ENCODE measurements around the gene SLC6A19. TPM values are rescaled to one million over a fixed set of nuclear protein-coding genes. Genes with fewer than 3 reads are reported as not detected.

Gene SLC6A19
- total and polyA plus RNA-seq, 4 donors: 0.17 to 4.9 (median 0.91) TPM

DNA sequence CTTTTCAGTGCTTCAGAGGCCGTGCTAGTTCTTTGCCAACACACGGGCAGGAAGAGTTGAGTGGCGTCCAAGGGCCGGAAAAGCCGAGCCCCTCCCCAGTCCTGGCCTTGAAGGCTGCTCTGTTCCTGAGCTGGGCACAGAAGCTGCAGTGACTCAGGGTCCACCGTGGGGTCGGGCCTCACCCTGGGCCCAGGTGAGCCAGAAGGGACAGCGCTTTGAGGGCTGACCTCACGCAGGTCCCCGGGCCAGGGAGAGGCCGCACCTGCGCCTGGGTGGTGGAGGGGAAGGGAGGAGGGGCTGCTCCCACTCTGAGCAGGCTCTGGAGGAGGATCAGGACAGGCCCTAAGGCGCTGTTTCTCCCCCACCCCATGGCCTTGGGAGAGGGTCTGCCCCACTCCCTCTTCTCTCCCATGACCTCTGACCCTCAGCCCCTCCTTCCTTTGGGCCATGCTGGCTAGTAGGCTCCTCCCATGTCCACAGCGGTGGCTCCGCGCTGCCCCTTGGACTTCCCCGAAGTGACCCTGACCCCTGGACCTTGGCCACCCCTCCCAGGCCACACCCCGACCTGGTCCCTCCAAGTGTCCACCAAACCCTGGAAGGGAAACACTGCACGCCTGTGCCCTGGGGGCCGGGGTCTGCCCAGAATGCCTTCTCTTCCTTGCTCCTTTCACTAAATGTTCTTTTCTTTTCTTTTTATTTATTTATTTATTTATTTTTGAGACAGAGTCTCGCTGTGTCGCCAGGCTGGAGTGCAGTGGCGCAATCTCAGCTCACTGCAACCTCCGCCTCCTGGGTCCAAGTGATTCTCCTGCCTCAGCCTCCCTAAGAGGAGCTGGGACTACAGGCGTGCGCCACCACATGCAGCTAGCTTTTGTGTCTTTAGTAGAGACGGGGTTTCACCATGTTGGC is 19.7 kb upstream of the SLC6A19 start:
- H3K36me3 ChIP-seq (ENCODE audit: control insufficient read depth in 4 of 4, insufficient read depth in 3 of 4, low read depth in 1 of 4, low read length in 3 of 4): no peaks in the 10 kb centered on the region
- TF ChIP-seq HNF4G (IDR thresholded peaks at IDR 0.05) (peak; percentile 98), GABPA (IDR thresholded peaks at IDR 0.05 in 1 of 2, conservative IDR thresholded peaks at IDR 0.05 in 1 of 2) (no peak), CTCF (IDR thresholded peaks at IDR 0.05; ENCODE audit: low read depth, low read length, missing input control) (no peak), HNF4A (conservative IDR thresholded peaks at IDR 0.05) (peak; percentile 97 to 99), YY1 (IDR thresholded peaks at IDR 0.05) (peak; percentile 56), ATF3 (IDR thresholded peaks at IDR 0.05) (no peak), EGR1 (IDR thresholded peaks at IDR 0.05; ENCODE audit: low read depth in 2 of 2) (peak in 1 of 2 donors; percentile 57), TAF1 (conservative IDR thresholded peaks at IDR 0.05) (no peak), SP1 (IDR thresholded peaks at IDR 0.05) (peak; percentile 87), NR2F2 (IDR thresholded peaks at IDR 0.05) (peak; percentile 93), JUND (IDR thresholded peaks at IDR 0.05) (peak in 1 of 2 donors; percentile 13), FOXA2 (IDR thresholded peaks at IDR 0.05) (no peak), RAD21 (IDR thresholded peaks at IDR 0.05) (peak in 1 of 2 donors; percentile 30), RXRA (IDR thresholded peaks at IDR 0.05) (peak; percentile 91 to 94), FOXA1 (IDR thresholded peaks at IDR 0.05) (peak; percentile 39)
- TF ChIP-seq, protein P1, sequence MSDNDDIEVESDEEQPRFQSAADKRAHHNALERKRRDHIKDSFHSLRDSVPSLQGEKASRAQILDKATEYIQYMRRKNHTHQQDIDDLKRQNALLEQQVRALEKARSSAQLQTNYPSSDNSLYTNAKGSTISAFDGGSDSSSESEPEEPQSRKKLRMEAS (IDR thresholded peaks at IDR 0.05): peak; percentile 88
- TF ChIP-seq, protein P2, sequence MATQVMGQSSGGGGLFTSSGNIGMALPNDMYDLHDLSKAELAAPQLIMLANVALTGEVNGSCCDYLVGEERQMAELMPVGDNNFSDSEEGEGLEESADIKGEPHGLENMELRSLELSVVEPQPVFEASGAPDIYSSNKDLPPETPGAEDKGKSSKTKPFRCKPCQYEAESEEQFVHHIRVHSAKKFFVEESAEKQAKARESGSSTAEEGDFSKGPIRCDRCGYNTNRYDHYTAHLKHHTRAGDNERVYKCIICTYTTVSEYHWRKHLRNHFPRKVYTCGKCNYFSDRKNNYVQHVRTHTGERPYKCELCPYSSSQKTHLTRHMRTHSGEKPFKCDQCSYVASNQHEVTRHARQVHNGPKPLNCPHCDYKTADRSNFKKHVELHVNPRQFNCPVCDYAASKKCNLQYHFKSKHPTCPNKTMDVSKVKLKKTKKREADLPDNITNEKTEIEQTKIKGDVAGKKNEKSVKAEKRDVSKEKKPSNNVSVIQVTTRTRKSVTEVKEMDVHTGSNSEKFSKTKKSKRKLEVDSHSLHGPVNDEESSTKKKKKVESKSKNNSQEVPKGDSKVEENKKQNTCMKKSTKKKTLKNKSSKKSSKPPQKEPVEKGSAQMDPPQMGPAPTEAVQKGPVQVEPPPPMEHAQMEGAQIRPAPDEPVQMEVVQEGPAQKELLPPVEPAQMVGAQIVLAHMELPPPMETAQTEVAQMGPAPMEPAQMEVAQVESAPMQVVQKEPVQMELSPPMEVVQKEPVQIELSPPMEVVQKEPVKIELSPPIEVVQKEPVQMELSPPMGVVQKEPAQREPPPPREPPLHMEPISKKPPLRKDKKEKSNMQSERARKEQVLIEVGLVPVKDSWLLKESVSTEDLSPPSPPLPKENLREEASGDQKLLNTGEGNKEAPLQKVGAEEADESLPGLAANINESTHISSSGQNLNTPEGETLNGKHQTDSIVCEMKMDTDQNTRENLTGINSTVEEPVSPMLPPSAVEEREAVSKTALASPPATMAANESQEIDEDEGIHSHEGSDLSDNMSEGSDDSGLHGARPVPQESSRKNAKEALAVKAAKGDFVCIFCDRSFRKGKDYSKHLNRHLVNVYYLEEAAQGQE (IDR thresholded peaks at IDR 0.05): peak; percentile 24
- TF ChIP-seq, protein P3, sequence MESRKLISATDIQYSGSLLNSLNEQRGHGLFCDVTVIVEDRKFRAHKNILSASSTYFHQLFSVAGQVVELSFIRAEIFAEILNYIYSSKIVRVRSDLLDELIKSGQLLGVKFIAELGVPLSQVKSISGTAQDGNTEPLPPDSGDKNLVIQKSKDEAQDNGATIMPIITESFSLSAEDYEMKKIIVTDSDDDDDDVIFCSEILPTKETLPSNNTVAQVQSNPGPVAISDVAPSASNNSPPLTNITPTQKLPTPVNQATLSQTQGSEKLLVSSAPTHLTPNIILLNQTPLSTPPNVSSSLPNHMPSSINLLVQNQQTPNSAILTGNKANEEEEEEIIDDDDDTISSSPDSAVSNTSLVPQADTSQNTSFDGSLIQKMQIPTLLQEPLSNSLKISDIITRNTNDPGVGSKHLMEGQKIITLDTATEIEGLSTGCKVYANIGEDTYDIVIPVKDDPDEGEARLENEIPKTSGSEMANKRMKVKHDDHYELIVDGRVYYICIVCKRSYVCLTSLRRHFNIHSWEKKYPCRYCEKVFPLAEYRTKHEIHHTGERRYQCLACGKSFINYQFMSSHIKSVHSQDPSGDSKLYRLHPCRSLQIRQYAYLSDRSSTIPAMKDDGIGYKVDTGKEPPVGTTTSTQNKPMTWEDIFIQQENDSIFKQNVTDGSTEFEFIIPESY (IDR thresholded peaks at IDR 0.05): peak; percentile 65
- H3K9ac ChIP-seq (ENCODE audit: low read depth in 1 of 2, low read length in 2 of 2): no peak overlapping the region

More for the DNA sequence above, 19.7 kb upstream of the SLC6A19 start:
- no peaks in the 10 kb centered on the region for H3K9me3 ChIP-seq (ENCODE audit: control insufficient read depth in 4 of 4, low read length in 3 of 4)
- H3K4me3 ChIP-seq (ENCODE audit: low read depth in 1 of 3, low read length in 3 of 3): peak overlapping the region in 1 of 3 donors; percentile 55
- H3K4me1 ChIP-seq (ENCODE audit: control insufficient read depth in 4 of 4, insufficient read depth in 4 of 4, low read length in 3 of 4): peaks cover 34 to 58% (median 51%) of the 10 kb centered on the region in 4 donors
- 37% methylated on average over 27 of the region's 27 CpGs for WGBS
- peak overlapping the region; percentile 66 to 75 for H3K27ac ChIP-seq (ENCODE audit: low read depth in 1 of 2, low read length in 2 of 2)
- peak; percentile 74 for DNase-seq (ENCODE audit: low spot score)
- H3K27me3 ChIP-seq (ENCODE audit: control insufficient read depth in 4 of 4, insufficient read depth in 4 of 4, low read length in 3 of 4): no peaks in the 10 kb centered on the region
